ENCODE results near the gene KCNJ15. TPM values are rescaled to one million over a fixed set of nuclear protein-coding genes. Genes with fewer than 3 reads are reported as not detected.
"Not testable (repeated sequence)": the region's sequence is repeated elsewhere in the genome, so short reads cannot be mapped to it uniquely, and the experiment has no call there.

Gene KCNJ15
- total RNA-seq, 1 donor = under 0.01 TPM

- DNase-seq (ENCODE audit: low read depth in 2 of 3, low spot score in 2 of 3) = peak in 1 of 3 donors; percentile 4
Measured at GRCh38 chr21:38244407-38244787, 12.4 kb upstream of the KCNJ15 start.

GRCh38 chr21:38244885-38245869, 11.6 kb upstream of the KCNJ15 start:
- peak; percentile 21 to 78 (median 66) for DNase-seq (ENCODE audit: low read depth in 2 of 3, low spot score in 2 of 3)

- DNase-seq (ENCODE audit: low read depth in 2 of 3, low spot score in 2 of 3) = peak in 1 of 3 donors; percentile 34
Measured at GRCh38 chr21:38246511-38246910, 10.3 kb upstream of the KCNJ15 start.

DNA sequence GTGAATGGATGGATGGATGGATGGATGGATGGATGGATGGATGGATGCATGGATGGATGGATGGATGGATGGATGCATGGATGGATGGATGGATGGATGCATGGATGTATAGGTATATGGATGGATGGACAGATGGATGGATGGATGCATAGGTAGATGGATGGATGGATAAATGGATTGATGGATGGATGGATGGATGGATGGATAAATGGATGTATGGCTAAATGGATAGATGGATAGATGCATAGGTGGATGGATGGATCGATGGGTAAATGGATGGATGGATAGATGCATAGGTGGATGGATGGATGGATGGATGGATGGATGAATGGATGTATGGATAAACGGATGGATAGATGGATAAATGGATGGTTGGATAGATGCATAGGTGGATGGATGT, 9.7 kb upstream of the KCNJ15 start:
- not testable (repeated sequence) for DNase-seq (ENCODE audit: low read depth in 2 of 3, low spot score in 2 of 3)

DNA sequence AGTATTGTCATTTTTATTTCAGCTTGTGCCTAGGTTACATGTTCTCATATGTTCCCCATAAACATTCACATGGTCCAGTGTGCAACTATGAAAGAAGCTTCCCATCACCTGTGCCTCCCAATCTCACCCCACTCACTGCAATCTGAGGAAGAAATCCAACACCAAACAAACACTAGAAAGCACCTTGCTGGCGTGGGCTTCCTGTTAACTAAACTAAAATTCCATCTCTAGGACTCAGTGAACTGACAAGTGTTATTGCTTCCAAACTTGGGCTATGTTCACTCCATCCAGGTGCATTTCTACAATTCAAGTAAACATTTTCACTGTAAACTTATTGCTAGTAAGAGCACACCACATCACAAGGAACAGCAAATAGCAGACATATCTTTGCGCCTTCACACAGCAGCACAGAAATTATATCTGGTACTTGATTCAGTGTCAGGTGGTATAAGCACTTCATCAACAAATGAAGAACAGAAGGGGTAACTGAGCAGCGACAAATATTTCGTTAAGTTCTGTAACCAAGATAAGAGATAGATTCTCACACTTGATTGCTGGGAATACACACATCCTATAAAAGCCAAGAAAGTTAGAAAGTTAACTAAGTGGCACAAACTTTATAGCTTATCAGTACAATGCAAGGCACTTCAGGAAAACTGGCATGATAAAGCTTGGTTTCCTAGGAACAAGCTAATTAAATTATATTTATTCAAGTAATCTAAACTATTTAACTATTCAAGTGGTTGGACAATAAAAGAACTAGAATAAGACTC, 8.9 kb upstream of the KCNJ15 start:
- no peak for DNase-seq (ENCODE audit: low read depth in 2 of 3, low spot score in 2 of 3)

GRCh38 chr21:38249256-38249655, 7.5 kb upstream of the KCNJ15 start:
- no peak for DNase-seq (ENCODE audit: low read depth in 2 of 3, low spot score in 2 of 3)

GRCh38 chr21:38249696-38250278, 7.0 kb upstream of the KCNJ15 start:
- DNase-seq (ENCODE audit: low read depth in 2 of 3, low spot score in 2 of 3) = no peak

DNA sequence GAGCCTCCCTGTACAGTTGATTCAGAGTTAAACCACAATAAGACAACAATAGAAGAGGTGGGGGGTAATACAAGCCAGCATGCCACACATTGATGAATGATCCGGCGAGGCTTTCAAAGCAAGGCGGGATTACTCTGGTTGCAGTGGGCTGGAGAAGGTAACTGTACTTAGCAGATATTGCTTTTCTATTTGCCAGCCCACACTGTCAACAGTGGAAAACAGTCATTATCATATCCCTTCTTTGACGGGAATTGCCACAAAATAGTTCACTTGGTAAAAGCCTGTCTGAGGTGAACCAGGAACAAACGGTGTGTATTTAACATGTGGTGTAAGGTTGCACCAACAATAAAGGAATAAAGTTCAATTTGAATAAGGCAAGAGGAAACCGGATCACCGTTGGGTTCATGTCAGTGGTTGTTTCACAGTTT, 5.8 kb upstream of the KCNJ15 start:
- no peak for DNase-seq (ENCODE audit: low read depth in 2 of 3, low spot score in 2 of 3)

DNA sequence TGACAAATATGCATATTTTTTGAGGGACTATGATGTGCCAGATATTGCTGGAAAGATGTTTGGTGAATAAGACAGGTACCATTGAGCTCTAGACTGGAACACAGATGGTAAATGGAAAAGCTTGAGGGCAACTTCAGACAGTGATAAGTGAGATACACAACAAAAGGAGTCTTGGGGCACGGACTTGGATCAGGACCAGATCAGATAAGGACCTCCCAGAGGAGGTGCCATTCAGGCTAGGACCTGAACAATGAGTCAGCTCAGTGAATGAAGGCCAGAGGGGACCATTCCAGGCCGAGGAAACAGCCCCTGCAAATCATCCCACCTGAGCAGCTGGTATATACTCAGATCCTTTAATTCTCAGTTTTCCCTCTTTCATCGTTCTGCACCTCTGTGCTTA, 1.8 kb upstream of the KCNJ15 start:
- DNase-seq (ENCODE audit: low read depth in 2 of 3, low spot score in 2 of 3) = no peak

DNA sequence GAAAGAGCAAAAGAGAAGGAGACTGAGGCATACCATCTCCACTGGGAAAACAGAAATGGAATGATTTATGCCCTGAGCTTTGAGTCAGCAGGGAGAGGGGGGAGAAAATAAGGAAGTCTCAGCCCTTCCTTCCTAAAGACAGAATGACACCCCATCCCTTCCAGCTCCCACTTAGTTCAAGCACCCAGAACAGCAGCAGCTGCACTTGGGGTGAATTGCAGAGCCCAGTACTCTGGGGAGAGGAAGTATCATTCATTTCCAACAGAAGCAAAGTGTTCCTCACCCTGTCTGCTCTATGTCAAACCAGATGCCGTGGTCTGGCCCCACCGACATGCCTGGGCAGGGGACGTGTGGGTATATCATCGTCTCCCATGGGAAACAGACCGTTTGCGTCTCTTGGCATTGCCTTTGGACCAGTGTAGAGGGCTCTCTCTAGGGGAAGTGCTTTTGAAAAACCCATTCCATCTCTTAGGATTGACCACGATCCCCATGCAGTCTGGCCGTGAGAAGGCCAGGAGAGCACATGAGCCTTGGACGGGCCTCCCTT, 1.1 kb upstream of the KCNJ15 start:
- DNase-seq (ENCODE audit: low read depth in 2 of 3, low spot score in 2 of 3) = no peak

DNA sequence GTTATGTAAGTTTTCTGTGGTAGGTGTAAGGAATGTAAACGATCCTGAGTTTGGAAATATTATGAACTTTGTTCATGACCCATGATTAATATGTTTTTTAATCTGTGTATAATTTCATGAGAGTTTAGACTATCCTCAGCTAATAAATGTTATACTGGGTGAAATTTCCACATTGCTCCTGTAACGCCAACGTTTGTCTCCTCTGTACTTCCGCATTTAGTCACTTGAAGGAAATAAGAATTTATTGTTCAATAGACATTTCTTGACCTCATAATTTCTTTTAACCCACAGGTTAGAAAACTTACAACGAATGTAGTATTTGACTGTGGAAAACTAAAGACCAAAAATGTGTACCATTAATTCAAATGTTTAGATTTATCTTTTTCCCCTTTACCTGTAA, 876 bp downstream of the KCNJ15 start:
- peak in 1 of 3 donors; percentile 47 for DNase-seq (ENCODE audit: low read depth in 2 of 3, low spot score in 2 of 3)

GRCh38 chr21:38258521-38259485, 2.0 kb downstream of the KCNJ15 start:
- DNase-seq (ENCODE audit: low read depth in 2 of 3, low spot score in 2 of 3) = peak in 1 of 3 donors; percentile 12

- no peak for DNase-seq (ENCODE audit: low read depth in 2 of 3, low spot score in 2 of 3)
Measured at GRCh38 chr21:38259665-38260064, 2.9 kb downstream of the KCNJ15 start.

DNA sequence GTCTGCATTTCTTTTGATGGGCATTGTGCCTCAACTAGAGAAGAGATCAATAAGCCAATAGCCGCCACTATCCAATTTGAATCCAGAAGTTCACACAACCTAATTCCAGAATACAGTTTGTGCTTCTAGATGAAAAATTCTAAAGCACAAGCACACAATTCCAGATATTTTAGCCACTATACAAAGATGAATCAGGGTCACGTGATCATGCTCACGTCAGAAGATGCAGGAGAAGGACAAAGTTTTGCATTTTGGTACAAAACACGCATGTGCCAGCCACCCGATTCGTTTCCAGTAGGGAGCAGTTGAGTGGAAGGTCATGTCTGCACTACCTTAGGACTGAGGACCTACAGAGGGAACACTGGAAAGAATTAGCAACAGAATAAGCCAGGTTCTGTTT, 3.6 kb downstream of the KCNJ15 start:
- DNase-seq (ENCODE audit: low read depth in 2 of 3, low spot score in 2 of 3) = no peak

DNA sequence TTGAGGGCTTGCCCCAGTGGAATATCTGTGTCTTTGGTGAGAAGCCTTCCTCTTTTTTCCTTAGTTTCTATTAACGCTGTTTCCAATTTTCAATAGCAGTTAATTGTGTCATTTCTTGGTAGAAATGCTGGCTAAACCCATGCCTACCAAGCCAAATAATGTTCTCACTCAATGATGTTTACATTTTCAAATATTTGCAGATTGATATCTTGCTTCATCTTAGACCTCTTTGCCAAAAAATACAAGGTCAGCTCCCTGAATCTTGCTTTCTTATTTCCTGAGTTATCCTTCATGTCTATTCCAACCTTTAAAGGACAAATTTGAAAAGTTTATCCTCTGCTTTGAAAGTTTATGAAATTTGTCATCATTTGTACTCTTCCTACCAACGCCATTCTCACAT, 5.1 kb downstream of the KCNJ15 start:
- no peak for DNase-seq (ENCODE audit: low read depth in 2 of 3, low spot score in 2 of 3)

DNA sequence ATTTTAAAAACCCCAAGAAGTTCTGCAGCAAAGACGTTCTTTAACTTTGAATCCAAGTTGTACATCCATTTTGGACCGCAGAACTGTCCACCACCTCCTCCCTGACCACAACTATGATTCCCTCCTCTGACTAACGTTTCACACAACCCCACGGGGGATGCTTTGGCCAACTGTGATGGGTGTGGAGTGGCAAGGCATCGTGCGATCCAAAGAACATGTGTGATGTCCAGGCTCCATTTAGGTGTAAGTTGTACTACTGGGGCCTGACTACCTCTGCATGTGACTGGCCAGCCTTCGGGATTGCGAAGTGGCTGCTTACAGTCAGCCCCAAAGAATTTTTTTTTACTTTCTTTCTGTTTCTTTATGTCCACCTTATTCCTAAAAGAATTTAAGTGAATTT, 6.7 kb downstream of the KCNJ15 start:
- no peak for DNase-seq (ENCODE audit: low read depth in 2 of 3, low spot score in 2 of 3)

GRCh38 chr21:38264571-38264970, 7.8 kb downstream of the KCNJ15 start:
- no peak for DNase-seq (ENCODE audit: low read depth in 2 of 3, low spot score in 2 of 3)

DNA sequence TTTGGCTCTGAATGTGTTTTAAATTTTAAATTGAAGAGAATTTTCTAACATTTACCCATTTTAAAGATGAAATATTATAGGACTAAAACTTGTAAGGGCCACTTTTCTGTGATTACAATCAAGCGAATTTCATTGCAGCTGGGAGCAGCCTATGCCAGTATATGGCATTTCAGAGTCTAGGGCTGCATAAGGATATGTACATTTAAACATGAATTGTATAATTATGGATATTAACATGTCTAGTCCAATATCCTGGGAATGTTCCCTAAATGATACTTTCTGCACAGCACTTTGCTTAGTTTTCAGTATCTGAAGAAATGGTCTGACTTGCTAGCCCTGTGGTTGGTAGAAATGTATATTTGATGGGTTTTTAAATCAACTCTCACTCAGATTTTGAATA, 8.4 kb downstream of the KCNJ15 start:
- no peak for DNase-seq (ENCODE audit: low read depth in 2 of 3, low spot score in 2 of 3)

DNA sequence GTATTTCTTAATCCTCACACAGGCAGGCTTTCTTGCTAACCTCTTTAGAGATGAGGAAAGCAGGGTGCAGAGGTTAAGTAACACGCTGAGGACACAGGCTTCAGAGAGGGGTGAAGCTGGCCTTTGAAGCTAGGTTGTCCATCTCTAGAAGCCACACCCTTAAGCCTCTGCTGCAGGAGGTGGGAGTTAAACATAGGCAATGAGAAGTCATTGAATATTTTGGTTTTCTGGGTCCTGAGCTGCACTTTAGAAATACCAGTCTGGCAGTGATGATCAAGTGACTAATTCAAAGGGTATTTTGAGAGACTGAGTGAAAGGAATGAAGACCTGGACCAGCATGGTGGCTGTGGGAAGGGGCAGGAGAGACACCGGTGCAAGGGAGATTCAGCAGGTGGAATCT, 9.9 kb downstream of the KCNJ15 start:
- no peak for DNase-seq (ENCODE audit: low read depth in 2 of 3, low spot score in 2 of 3)

Measured in hematopoietic multipotent progenitor cell (in vitro differentiated cells).